ENCODE data around the gene SEM1. TPM values are rescaled to one million over a fixed set of nuclear protein-coding genes. Genes with fewer than 3 reads are reported as not detected.
A peak's percentile ranks its signal among the peaks of the same experiment; 100 is the strongest.

SEM1 gene
- total and polyA plus RNA-seq, 2 donors (not counting 3 experiments of a cell fraction or from before 2014, with no cell fraction given) = 16.7 to 81.6 TPM

GRCh38 chr7:96657347-96658021, 52.2 kb downstream of the SEM1 start:
- POLR2A ChIA-PET = no interaction called here
- Histone ChIP-seq H3K4me1 (ENCODE audit: control insufficient read depth, extremely low read depth, insufficient read depth, low read length) (peaks cover 21% of the 10 kb centered on the region), H3K9ac (replicated peaks; ENCODE audit: extremely low read depth, insufficient read depth, low read length) (no peak overlapping the region), H3K9me3 (replicated peaks; ENCODE audit: control insufficient read depth, insufficient read depth, low read length) (no peaks in the 10 kb centered on the region), H3K36me3 (ENCODE audit: control insufficient read depth in 2 of 2, extremely low read depth in 1 of 2, insufficient read depth in 2 of 2, low read length in 2 of 2) (no peaks in the 10 kb centered on the region), H4K20me1 (replicated peaks; ENCODE audit: control insufficient read depth, extremely low read depth, insufficient read depth, low read length) (no peaks in the 10 kb centered on the region), H2AFZ (ENCODE audit: low read depth, low read length) (peak overlapping the region; percentile 41), H3K4me3 (replicated peaks in 1 of 3; ENCODE audit: insufficient read depth in 1 of 3, low read depth in 1 of 3, low read length in 3 of 3) (no peak overlapping the region), H3K9me1 (replicated peaks; ENCODE audit: control insufficient read depth, extremely low read depth, insufficient read depth, low read length) (no peaks in the 10 kb centered on the region), H3K4me2 (ENCODE audit: insufficient read depth, low read length) (peak overlapping the region; percentile 81), H3K27ac (ENCODE audit: insufficient read depth, low read depth, low read length) (peak overlapping the region; percentile 25), H3K79me2 (ENCODE audit: control insufficient read depth, insufficient read depth, low read length) (no peaks in the 10 kb centered on the region), H3K27me3 (ENCODE audit: control insufficient read depth in 2 of 2, insufficient read depth in 2 of 2, low read length in 2 of 2) (no peaks in the 10 kb centered on the region)
- dilution Hi-C loops (cut with MboI; ENCODE audit: extremely low pct_ligation_motif_present, low sequenced_read_pairs) (no loop called here), intact Hi-C loops (cut with micrococcal nuclease) (loop anchor here (1.0 to 2.0 kb wide), 3 partner anchors 17 to 269 kb away; partner anchors contain the start of gene SEM1)
- FAIRE-seq (peak; percentile 76), DNase-seq (ENCODE audit: low read depth, low spot score) (peak; percentile 41)
- no TSS peak for BruUV-seq (replicated peaks)
- no peak for TF ChIP-seq EZH2 (IDR thresholded peaks at IDR 0.05; ENCODE audit: borderline replicate concordance, low read depth, low read length, severe bottlenecking)
- no peak for TF ChIP-seq POLR2A (IDR thresholded peaks at IDR 0.05; ENCODE audit: low read depth, low read length)
- peak; percentile 20 for TF ChIP-seq JUN (IDR thresholded peaks at IDR 0.05; ENCODE audit: borderline replicate concordance, insufficient read depth, insufficient read length, low read depth)
- peak; percentile 32 for TF ChIP-seq POLR2AphosphoS5 (IDR thresholded peaks at IDR 0.05; ENCODE audit: insufficient read depth, low read depth, low read length)
- TF ChIP-seq, protein P1, sequence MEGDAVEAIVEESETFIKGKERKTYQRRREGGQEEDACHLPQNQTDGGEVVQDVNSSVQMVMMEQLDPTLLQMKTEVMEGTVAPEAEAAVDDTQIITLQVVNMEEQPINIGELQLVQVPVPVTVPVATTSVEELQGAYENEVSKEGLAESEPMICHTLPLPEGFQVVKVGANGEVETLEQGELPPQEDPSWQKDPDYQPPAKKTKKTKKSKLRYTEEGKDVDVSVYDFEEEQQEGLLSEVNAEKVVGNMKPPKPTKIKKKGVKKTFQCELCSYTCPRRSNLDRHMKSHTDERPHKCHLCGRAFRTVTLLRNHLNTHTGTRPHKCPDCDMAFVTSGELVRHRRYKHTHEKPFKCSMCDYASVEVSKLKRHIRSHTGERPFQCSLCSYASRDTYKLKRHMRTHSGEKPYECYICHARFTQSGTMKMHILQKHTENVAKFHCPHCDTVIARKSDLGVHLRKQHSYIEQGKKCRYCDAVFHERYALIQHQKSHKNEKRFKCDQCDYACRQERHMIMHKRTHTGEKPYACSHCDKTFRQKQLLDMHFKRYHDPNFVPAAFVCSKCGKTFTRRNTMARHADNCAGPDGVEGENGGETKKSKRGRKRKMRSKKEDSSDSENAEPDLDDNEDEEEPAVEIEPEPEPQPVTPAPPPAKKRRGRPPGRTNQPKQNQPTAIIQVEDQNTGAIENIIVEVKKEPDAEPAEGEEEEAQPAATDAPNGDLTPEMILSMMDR (IDR thresholded peaks at IDR 0.05; ENCODE audit: extremely low read depth in 1 of 2, insufficient read depth in 1 of 2, low read depth in 1 of 2, low read length in 2 of 2) = no peak
- TF ChIP-seq, protein P2, sequence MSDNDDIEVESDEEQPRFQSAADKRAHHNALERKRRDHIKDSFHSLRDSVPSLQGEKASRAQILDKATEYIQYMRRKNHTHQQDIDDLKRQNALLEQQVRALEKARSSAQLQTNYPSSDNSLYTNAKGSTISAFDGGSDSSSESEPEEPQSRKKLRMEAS (IDR thresholded peaks at IDR 0.05; ENCODE audit: insufficient read depth, insufficient read length) = no peak
- no peak for TF ChIP-seq MYC (IDR thresholded peaks at IDR 0.05; ENCODE audit: low read depth, low read length)
- TF ChIP-seq FOS (IDR thresholded peaks at IDR 0.05; ENCODE audit: borderline replicate concordance, insufficient read depth, low read length) = peak; percentile 49
- TF ChIP-seq GATA2 (IDR thresholded peaks at IDR 0.05; ENCODE audit: insufficient read depth, insufficient read length, low read depth, low read length) = no peak
- CTCF ChIA-PET = no interaction called here
